ENCODE data around the gene TMEM174.

The TMEM174 gene

DNA sequence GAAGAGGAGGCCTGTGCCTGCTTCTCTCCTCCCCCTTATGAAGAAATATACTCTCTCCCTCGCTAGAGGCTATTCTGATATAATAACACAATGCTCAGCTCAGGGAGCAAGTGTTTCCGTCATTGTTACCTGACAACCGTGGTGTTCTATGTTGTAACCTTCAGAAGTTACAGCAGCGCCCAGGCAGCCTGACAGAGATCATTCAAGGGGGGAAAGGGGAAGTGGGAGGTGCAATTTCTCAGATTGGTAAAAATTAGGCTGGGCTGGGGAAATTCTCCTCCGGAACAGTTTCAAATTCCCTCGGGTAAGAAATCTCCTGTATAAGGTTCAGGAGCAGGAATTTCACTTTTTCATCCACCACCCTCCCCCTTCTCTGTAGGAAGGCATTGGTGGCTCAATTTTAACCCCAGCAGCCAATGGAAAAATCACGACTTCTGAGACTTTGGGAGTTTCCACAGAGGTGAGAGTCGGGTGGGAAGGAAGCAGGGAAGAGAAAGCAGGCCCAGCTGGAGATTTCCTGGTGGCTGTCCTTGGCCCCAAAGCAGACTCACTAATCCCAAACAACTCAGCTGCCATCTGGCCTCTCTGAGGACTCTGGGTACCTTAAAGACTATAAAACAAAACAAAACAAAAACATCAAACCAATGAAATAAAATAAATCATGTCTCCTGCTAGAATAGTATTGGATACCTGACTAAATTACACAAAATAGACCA is 1.3 kb downstream of the TMEM174 start:
- Histone ChIP-seq H3K4me3 (ENCODE audit: low read length) (peak overlapping the region; percentile 56), H3K36me3 (replicated peaks; ENCODE audit: low read depth, low read length) (no peaks in the 10 kb centered on the region), H3K4me1 (ENCODE audit: low read length) (peaks cover 13% of the 10 kb centered on the region), H3K27ac (ENCODE audit: low read length) (no peak overlapping the region), H3K9ac (ENCODE audit: low read length) (no peak overlapping the region), H3K27me3 (ENCODE audit: low read depth, low read length) (peaks cover 92% of the 10 kb centered on the region), H3K9me3 (ENCODE audit: insufficient read depth, low read length) (no peaks in the 10 kb centered on the region), H3K4me2 (ENCODE audit: low read length) (peak overlapping the region; percentile 86), H2AFZ (ENCODE audit: low read depth, low read length) (no peak overlapping the region), H4K20me1 (ENCODE audit: insufficient read depth, low read length) (peaks cover 39% of the 10 kb centered on the region), H3K79me2 (ENCODE audit: low read length) (no peaks in the 10 kb centered on the region)
- TF ChIP-seq EZH2phosphoT487 (IDR thresholded peaks at IDR 0.05; ENCODE audit: low read depth) = no peak
- TF ChIP-seq CTCF (IDR thresholded peaks at IDR 0.05; ENCODE audit: low read depth, low read length) = no peak

DNA sequence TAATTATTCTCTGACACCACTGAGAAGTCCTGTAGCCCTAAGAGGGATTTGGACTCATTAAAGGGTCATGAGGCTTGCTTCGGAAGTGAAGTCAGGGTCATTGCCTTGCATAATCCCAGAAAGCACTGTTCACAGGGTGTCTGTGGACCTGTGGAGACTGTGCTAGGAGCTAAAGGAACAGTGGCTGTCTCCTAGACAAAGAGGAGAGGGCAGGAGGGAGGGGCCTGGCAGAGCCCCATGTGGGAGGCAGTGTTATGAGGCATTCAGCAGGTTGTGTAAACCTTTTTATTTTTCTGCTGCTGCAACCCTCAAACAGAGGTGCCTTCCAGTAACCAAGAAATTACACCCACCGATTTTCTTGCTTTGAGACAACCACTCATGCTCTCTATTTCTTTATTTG is 3.3 kb downstream of the TMEM174 start:
- peaks cover 13% of the 10 kb centered on the region for H3K4me1 ChIP-seq (ENCODE audit: low read length)
- H4K20me1 ChIP-seq (ENCODE audit: insufficient read depth, low read length) = peaks cover 33% of the 10 kb centered on the region
- TF ChIP-seq CTCF (IDR thresholded peaks at IDR 0.05; ENCODE audit: low read depth, low read length) = no peak
- no peak for TF ChIP-seq EZH2phosphoT487 (IDR thresholded peaks at IDR 0.05; ENCODE audit: low read depth)

DNA sequence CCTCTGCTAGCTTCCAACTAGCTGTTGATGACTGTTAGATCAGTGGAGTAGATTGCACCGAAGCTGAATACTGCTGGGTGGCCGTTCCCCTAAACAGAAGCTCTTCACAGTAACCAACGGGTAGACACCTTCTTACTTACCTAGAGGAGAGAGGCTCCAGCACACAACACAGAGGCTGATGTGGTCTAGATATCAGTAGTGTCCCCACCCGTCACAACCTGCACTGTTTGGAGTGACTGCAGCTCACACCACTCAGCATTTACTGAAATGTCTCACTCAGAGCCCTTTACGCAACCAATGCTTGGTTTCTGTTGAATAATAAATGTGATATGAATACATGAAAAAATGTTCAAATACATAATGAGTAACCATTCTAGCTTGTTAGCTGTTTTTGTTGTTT is 5.3 kb downstream of the TMEM174 start:
- no peak overlapping the region for H3K27ac ChIP-seq (ENCODE audit: low read length)
- H3K4me3 ChIP-seq (ENCODE audit: low read length) = no peak overlapping the region
- H3K4me2 ChIP-seq (ENCODE audit: low read length) = no peak overlapping the region
- H3K4me1 ChIP-seq (ENCODE audit: low read length) = peaks cover 13% of the 10 kb centered on the region
- no peak overlapping the region for H3K9ac ChIP-seq (ENCODE audit: low read length)
- no peak overlapping the region for H2AFZ ChIP-seq (ENCODE audit: low read depth, low read length)
- peaks cover 20% of the 10 kb centered on the region; the same call in 1 of the 2 replicates for H4K20me1 ChIP-seq (ENCODE audit: insufficient read depth, low read length)
- H3K9me3 ChIP-seq (ENCODE audit: insufficient read depth, low read length) = no peaks in the 10 kb centered on the region
- no peak for TF ChIP-seq CTCF (IDR thresholded peaks at IDR 0.05; ENCODE audit: low read depth, low read length)
- no peak for TF ChIP-seq EZH2phosphoT487 (IDR thresholded peaks at IDR 0.05; ENCODE audit: low read depth)
- peaks cover 87% of the 10 kb centered on the region for H3K27me3 ChIP-seq (ENCODE audit: low read depth, low read length)
- no peaks in the 10 kb centered on the region for H3K79me2 ChIP-seq (ENCODE audit: low read length)
- no peaks in the 10 kb centered on the region for H3K36me3 ChIP-seq (replicated peaks; ENCODE audit: low read depth, low read length)

More for the DNA sequence above, 3.3 kb downstream of the TMEM174 start:
- Histone ChIP-seq H3K4me3 (ENCODE audit: low read length) (no peak overlapping the region), H3K79me2 (ENCODE audit: low read length) (no peaks in the 10 kb centered on the region), H3K27ac (ENCODE audit: low read length) (no peak overlapping the region), H3K36me3 (replicated peaks; ENCODE audit: low read depth, low read length) (no peaks in the 10 kb centered on the region), H3K9ac (ENCODE audit: low read length) (no peak overlapping the region), H3K27me3 (ENCODE audit: low read depth, low read length) (peaks cover 91% of the 10 kb centered on the region), H3K9me3 (ENCODE audit: insufficient read depth, low read length) (no peaks in the 10 kb centered on the region), H2AFZ (ENCODE audit: low read depth, low read length) (no peak overlapping the region), H3K4me2 (ENCODE audit: low read length) (no peak overlapping the region)

- Histone ChIP-seq H3K36me3 (replicated peaks; ENCODE audit: low read depth, low read length) (no peaks in the 10 kb centered on the region), H3K4me2 (ENCODE audit: low read length) (no peak overlapping the region), H3K27me3 (ENCODE audit: low read depth, low read length) (peaks cover 89% of the 10 kb centered on the region), H3K9ac (ENCODE audit: low read length) (no peak overlapping the region), H4K20me1 (ENCODE audit: insufficient read depth, low read length) (peaks cover 6% of the 10 kb centered on the region; the same call in 1 of the 2 replicates), H2AFZ (ENCODE audit: low read depth, low read length) (no peak overlapping the region), H3K9me3 (ENCODE audit: insufficient read depth, low read length) (no peaks in the 10 kb centered on the region), H3K27ac (ENCODE audit: low read length) (no peak overlapping the region), H3K4me3 (ENCODE audit: low read length) (no peak overlapping the region), H3K4me1 (ENCODE audit: low read length) (peaks cover under 1% of the 10 kb centered on the region), H3K79me2 (ENCODE audit: low read length) (no peaks in the 10 kb centered on the region)
- TF ChIP-seq CTCF (IDR thresholded peaks at IDR 0.05; ENCODE audit: low read depth, low read length) (no peak), EZH2phosphoT487 (IDR thresholded peaks at IDR 0.05; ENCODE audit: low read depth) (no peak)
Observed at GRCh38 chr5:73179730-73180129, 6.7 kb downstream of the TMEM174 start.
